ENCODE data around the gene IFIT3. TPM values are rescaled to one million over a fixed set of nuclear protein-coding genes. Genes with fewer than 3 reads are reported as not detected.

The IFIT3 gene
- total and polyA plus RNA-seq, 2 donors (not counting 1 experiment from before 2014, with no cell fraction given), result 1.5 to 4.2 TPM

GRCh38 chr10:89309156-89310055 lies 18.4 kb upstream of the IFIT3 start:
- CTCF ChIA-PET, result interaction anchor here (1.2 kb wide), 1 partner anchor 8 kb away, joined by 3 read pairs; the partner anchor contains the start of gene IFIT2
- 100% methylated on average over 6 of the region's 7 CpGs for WGBS (ENCODE audit: insufficient coverage)
- Mint-ChIP-seq H3K4me3 (no peak overlapping the region), H3K27me3 (no peaks in the 10 kb centered on the region), H3K27ac (no peak overlapping the region), H3K4me1 (peaks cover 13% of the 10 kb centered on the region), H3K9me3 (ENCODE audit: insufficient read depth) (no peaks in the 10 kb centered on the region)
- H3K9me3 ChIP-seq (ENCODE audit: control extremely low read depth in 1 of 3, control insufficient read depth in 2 of 3, insufficient read depth in 1 of 3, low read length in 2 of 3), result no peaks in the 10 kb centered on the region
- peaks cover 8% of the 10 kb centered on the region for H3K79me2 ChIP-seq (ENCODE audit: control insufficient read depth, insufficient read depth, low read length)
- TF ChIP-seq EZH2 (IDR thresholded peaks at IDR 0.05; ENCODE audit: borderline replicate concordance, insufficient read depth, low read depth, low read length, poor library complexity, severe bottlenecking), result no peak
- TF ChIP-seq CTCF (IDR thresholded peaks at IDR 0.05), result no peak
- peaks cover 11% of the 10 kb centered on the region for H4K20me1 ChIP-seq (ENCODE audit: control insufficient read depth, insufficient read depth, low read length, poor library complexity, severe bottlenecking)
- no peak for DNase-seq
- no peaks in the 10 kb centered on the region for H3K27me3 ChIP-seq (replicated peaks in 1 of 4; ENCODE audit: control extremely low read depth in 1 of 4, control insufficient read depth in 3 of 4, insufficient read depth in 4 of 4, low read length in 3 of 4)
- H3K27ac ChIP-seq (ENCODE audit: low read length in 2 of 2), result no peak overlapping the region
- H3K4me2 ChIP-seq (replicated peaks; ENCODE audit: low read depth, low read length, poor library complexity, severe bottlenecking), result no peak overlapping the region
- ATAC-seq (ENCODE audit: low read depth), result no peak
- H3K9ac ChIP-seq (ENCODE audit: low read length), result no peak overlapping the region
- POLR2A ChIA-PET, result no interaction called here
- H2AFZ ChIP-seq (ENCODE audit: insufficient read depth, low read depth, low read length, poor library complexity, severe bottlenecking), result no peak overlapping the region
- H3K4me3 ChIP-seq (ENCODE audit: control extremely low read depth in 1 of 5, extremely low read depth in 1 of 5, insufficient read depth in 1 of 5, low read depth in 2 of 5, low read length in 4 of 5), result no peak overlapping the region
- intact Hi-C loops (cut with micrococcal nuclease), result no loop called here
- H3K36me3 ChIP-seq (replicated peaks in 1 of 2; ENCODE audit: control extremely low read depth in 1 of 2, control insufficient read depth in 1 of 2, extremely low read depth in 1 of 2, insufficient read depth in 2 of 2, low read length in 1 of 2), result peaks cover 0 to 35% of the 10 kb centered on the region in 2 experiments
- H3K4me1 ChIP-seq (ENCODE audit: control insufficient read depth in 2 of 2, insufficient read depth in 2 of 2, low read length in 2 of 2), result peaks cover 0 to 3% of the 10 kb centered on the region in 2 donors
